ENCODE measurements around the gene CTCFL. TPM values are rescaled to one million over a fixed set of nuclear protein-coding genes. Genes with fewer than 3 reads are reported as not detected.

Gene CTCFL
- total and polyA plus RNA-seq, 2 of the 13 experiments (the other 11 are each of a cell fraction or from before 2014, with no cell fraction given) = 0.04 TPM; not detected in 1

- FAIRE-seq (no peak), ATAC-seq (no peak), DNase-seq (ENCODE audit: low spot score) (no peak)
- Histone ChIP-seq H3K4me3 (replicated peaks in 1 of 3; ENCODE audit: insufficient read depth in 1 of 3, low read depth in 2 of 3, low read length in 3 of 3) (no peak overlapping the region), H3K9me3 (ENCODE audit: low read length) (no peaks in the 10 kb centered on the region), H3K79me2 (ENCODE audit: insufficient read depth, low read length) (no peaks in the 10 kb centered on the region), H3K27ac (ENCODE audit: extremely low read length, insufficient read depth, low read length) (no peak overlapping the region), H3K4me1 (ENCODE audit: insufficient read depth, low read length) (no peaks in the 10 kb centered on the region), H3K27me3 (ENCODE audit: control insufficient read depth in 1 of 2, insufficient read depth in 2 of 2, low read length in 2 of 2) (peaks cover 3 to 50% of the 10 kb centered on the region in 2 experiments; a peak in 3 of 5 replicates), H4K20me1 (ENCODE audit: insufficient read depth, low read length) (no peaks in the 10 kb centered on the region), H3K4me2 (ENCODE audit: low read depth, low read length) (no peak overlapping the region), H2AFZ (ENCODE audit: low read length) (no peak overlapping the region), H3K36me3 (replicated peaks in 1 of 2; ENCODE audit: control insufficient read depth in 1 of 2, insufficient read depth in 2 of 2, low read length in 2 of 2) (no peaks in the 10 kb centered on the region), H3K9ac (ENCODE audit: insufficient read depth, low read depth, low read length) (no peak overlapping the region)
- intact Hi-C loops (cut with micrococcal nuclease; ENCODE audit: unreplicated experiment) (no loop called here), in situ Hi-C loops (cut with HindIII; ENCODE audit: extremely low pct_ligation_motif_present, low pct_unique_long_range_greater_than_20kb) (no loop called here)
- 58% methylated on average over 6 of the region's 6 CpGs for WGBS (ENCODE audit: low lambda C conversion rate)
- TF ChIP-seq ZNF75D (CRISPR knock-in tag; IDR thresholded peaks at IDR 0.05; ENCODE audit: borderline replicate concordance) = no peak
- TF ChIP-seq ZNF644 (CRISPR knock-in tag; IDR thresholded peaks at IDR 0.05; ENCODE audit: low read depth) = no peak
- no peak for TF ChIP-seq ZMAT5 (CRISPR knock-in tag; IDR thresholded peaks at IDR 0.05; ENCODE audit: borderline replicate concordance, low read depth)
- no peak for TF ChIP-seq NR2C2 (CRISPR knock-in tag; IDR thresholded peaks at IDR 0.05; ENCODE audit: borderline replicate concordance)
- no peak for TF ChIP-seq ZNF232 (CRISPR knock-in tag; IDR thresholded peaks at IDR 0.05; ENCODE audit: borderline replicate concordance)
- no peak for TF ChIP-seq ZFYVE20 (CRISPR knock-in tag; IDR thresholded peaks at IDR 0.05; ENCODE audit: borderline replicate concordance, low read depth)
- no peak for TF ChIP-seq CREM (IDR thresholded peaks at IDR 0.05)
- no peak for TF ChIP-seq CREM (CRISPR knock-in tag; IDR thresholded peaks at IDR 0.05)
- no peak for TF ChIP-seq ZNF264 (CRISPR knock-in tag; IDR thresholded peaks at IDR 0.05)
- no peak for TF ChIP-seq TRIM24 (CRISPR knock-in tag; IDR thresholded peaks at IDR 0.05)
- no peak for TF ChIP-seq PAX8 (CRISPR knock-in tag; IDR thresholded peaks at IDR 0.05; ENCODE audit: borderline replicate concordance)
- no peak for TF ChIP-seq ZSCAN21 (CRISPR knock-in tag; IDR thresholded peaks at IDR 0.05; ENCODE audit: borderline replicate concordance)
- no peak for TF ChIP-seq ZBTB8A (CRISPR knock-in tag; IDR thresholded peaks at IDR 0.05; ENCODE audit: borderline replicate concordance, low read depth)
- TF ChIP-seq ZNF772 (CRISPR knock-in tag; IDR thresholded peaks at IDR 0.05) = no peak
- TF ChIP-seq MYC (CRISPR knock-in tag; IDR thresholded peaks at IDR 0.05; ENCODE audit: borderline replicate concordance) = no peak
- no peak for TF ChIP-seq SUZ12 (IDR thresholded peaks at IDR 0.05; ENCODE audit: low read depth, low read length)
- TF ChIP-seq ZNF337 (CRISPR knock-in tag; IDR thresholded peaks at IDR 0.05; ENCODE audit: borderline replicate concordance, low read depth) = no peak
- no peak for TF ChIP-seq POGK (CRISPR knock-in tag; conservative IDR thresholded peaks at IDR 0.05)
- TF ChIP-seq ZNF556 (CRISPR knock-in tag; IDR thresholded peaks at IDR 0.05; ENCODE audit: borderline replicate concordance) = no peak
- POLR2A ChIA-PET = no interaction called here
- CTCF ChIA-PET (ENCODE audit: low intra/inter-chr PET ratio, low total read pairs) = no interaction called here
- BruUV-seq (replicated peaks) = no TSS peak
Observed at GRCh38 chr20:57507477-57507876, 17.5 kb downstream of the CTCFL start.
